NCI-H1930 (cell line): ENCODE measurements around the gene FHIT.
"Not testable (repeated sequence)": the region's sequence is repeated elsewhere in the genome, so short reads cannot be mapped to it uniquely, and the experiment has no call there.

Experiments used
- DNase-seq, 2 experiments: peaks; one replicate each; lab custom pipeline; 2025; lab: John Stamatoyannopoulos, UW

Gene FHIT

DNA sequence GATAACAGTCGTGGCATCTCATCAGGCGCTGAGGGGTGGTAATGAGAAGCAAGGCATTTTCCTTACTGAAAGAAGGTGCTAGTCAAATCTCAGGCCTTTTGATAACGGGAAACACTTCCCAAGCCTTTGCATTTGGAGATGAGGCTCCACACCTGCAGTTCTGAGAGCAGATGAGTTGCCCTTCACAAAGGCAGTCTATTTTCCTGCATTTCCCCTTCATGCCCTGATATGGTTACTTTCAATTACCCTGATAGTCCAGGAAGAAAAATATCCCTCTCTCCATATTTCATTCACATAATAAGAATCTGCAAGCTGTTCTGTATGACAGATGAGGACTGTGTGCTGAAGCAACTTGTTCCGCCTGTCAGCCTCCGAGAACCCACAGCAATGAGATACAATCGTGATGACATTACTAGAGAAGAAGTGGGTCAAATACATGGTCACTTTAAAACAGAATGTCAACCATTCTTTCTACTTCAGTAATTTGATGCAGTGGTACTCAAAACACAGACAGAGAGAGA lies 25.0 kb downstream of the FHIT start:
- DNase-seq = no peak

DNA sequence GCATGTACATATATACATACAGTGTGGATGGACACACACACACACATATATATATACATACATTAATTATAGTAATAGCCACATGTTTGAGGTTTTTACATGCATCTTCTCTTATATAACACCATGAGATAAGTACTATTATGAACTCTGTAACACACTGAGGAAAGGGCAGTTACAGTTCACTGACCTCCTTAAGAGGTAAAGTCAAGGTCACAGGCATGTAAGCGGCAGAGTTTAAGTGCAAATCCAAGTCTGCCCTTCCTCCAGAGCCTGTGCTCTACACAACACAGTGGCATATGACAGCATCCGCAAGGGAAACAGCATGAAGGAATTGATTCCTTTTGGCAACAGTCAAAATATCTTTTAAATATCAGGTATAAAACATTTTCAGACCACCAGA lies 26.4 kb downstream of the FHIT start:
- no peak for DNase-seq

DNA sequence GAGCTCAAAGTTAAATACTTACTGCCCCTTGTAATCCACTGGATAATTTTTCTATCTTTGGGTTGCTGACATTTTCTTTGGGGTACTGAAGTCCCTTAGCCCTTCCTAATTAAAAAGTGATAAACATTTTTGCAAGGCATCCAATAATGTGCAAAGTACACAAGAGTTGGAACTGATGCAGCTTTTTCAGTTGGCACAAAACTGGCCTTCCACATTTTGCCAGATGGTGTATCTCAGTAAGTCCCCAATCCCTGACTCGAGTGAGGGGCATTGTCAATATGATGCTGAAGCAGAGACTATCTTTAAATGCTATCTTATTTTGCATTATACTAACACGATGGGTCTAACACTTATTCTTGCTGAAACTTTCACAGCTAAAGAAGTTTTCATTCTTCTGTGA lies 27.8 kb downstream of the FHIT start:
- DNase-seq = no peak

DNA sequence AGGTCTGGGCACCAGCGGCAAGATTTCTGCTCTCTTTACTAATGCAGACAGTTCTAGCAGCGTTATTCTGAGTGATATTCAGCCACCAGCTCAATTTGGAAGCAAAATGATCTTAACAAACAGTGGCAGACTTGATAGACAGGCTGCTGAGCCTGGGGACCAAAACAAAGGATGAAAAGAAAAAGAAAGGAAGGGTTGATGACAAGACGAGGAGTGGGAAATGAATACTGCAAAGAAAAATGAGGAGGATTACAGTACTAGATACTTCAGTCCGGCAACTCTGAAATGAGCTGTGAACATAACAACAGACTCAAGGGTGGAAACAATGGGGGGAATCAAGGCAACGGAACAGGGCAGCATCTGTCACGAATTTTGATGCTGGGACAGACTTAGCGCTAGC lies 28.8 kb downstream of the FHIT start:
- no peak for DNase-seq

DNA sequence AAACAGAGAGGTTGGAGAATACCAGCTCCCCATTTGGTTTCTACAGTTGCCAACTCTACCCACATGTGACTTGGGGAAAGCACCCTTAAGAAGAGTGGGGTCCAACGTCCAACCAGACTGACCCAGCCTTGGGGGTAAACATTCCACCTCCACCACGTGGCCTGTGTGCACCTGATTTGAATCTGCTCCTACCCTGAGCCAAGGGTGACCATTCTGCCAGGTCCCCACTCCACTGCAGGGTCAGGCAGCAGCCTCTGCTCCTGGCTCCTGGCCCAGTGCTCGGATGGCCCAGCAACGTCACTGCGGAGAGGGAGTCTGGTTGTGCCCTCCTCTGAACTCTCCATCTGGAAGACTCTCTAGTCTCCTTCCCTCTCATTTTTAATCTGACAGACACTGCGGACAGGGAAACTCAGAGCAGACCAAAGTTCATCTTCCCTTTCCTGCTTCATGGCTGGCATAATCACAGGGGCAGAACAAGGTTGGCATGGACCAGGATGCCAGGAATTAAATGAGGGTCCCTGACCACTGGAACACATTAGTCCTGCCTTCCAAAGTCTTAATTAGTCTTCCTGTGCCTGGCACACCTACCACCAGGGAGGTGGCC lies 29.4 kb downstream of the FHIT start:
- DNase-seq = no peak

DNA sequence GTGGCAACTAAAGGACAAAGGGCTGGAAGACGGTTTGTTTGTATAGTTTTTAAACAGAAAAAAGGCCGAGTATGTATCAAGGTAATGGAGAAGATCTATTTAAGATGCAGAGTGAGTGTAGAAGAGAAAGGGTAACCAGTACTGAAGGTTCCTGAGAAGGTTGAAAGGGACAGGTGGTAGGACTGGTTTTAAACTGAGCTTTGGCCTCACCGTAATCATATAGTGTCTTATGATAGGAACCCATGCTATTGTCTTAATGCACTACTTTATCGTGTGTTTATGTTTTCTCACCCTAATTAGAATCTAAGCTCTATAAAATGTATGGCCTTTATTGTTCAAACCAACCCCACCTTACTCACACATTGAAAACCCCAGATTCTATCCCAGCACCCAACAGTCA lies 32.7 kb downstream of the FHIT start:
- DNase-seq = no peak

DNA sequence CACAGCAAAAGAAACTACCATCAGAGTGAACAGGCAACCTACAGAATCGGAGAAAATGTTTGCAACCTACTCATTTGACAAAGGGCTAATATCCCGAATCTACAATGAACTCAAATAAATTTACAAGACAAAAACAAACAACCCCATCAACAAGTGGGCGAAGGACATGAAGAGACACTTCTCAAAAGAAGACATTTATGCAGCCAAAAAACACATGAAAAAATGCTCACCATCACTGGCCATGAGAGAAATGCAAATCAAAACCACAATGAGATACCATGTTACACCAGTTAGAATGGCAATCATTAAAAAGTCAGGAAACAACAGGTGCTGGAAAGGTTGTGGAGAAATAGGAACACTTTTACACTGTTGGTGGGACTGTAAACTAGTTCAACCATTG lies 35.1 kb downstream of the FHIT start:
- not testable (repeated sequence) for DNase-seq

DNA sequence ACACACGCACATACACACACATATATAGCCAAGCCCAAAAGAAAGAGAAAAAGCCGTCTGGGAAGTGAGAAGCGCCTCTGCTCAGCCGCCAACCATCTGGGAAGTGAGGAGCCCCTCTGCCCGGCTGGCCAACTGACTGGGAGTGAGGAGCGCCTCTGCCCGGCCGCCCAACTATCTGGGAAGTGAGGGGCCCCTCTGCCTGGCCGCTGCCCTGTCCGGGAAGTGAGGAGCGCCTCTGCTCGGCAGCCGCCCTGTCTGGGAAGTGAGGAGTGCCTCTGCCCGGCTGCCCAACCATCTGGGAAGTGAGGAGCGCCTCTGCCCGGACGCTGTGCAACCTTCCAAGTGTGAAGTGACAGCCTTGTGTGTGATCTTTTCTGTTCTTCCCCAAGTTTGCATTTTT lies 49.2 kb downstream of the FHIT start:
- DNase-seq = no peak

DNA sequence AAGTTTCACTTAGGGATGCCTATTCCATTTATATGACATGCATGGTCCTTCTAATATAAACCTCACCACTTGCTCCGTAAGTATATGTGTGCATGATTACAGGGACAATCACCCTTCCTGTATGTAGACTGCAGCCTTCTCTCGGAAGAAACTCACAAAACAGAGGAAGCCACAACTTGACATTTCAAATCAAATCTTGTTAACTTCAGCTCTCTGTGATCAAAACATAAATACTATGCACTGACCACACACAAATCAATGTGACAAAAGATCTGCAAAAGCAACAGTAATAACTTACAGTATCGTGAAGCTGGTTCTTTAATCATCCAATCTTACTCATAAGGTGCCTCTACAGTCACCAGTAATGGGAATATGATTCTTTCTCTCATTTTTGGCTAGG lies 50.2 kb downstream of the FHIT start:
- DNase-seq = no peak

DNA sequence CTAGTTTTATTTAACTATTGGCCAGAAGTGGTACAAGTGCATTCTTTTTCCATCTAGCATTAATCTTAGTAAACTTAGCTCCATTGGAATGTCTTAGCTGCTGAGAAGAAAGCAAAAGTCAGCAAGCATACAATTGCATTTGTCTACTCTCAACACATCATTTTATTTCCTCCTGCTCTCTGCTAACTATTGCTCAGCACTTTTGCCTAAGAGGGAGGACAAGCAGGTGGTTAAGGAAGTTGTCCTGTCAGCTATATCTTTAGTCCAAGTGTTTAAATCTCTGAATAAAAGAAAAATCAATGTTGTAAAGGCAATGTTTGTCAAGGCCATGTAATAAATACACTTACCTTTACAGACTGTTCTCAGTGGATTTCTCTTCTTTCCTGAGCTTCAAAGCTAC lies 51.0 kb downstream of the FHIT start:
- DNase-seq = no peak

DNA sequence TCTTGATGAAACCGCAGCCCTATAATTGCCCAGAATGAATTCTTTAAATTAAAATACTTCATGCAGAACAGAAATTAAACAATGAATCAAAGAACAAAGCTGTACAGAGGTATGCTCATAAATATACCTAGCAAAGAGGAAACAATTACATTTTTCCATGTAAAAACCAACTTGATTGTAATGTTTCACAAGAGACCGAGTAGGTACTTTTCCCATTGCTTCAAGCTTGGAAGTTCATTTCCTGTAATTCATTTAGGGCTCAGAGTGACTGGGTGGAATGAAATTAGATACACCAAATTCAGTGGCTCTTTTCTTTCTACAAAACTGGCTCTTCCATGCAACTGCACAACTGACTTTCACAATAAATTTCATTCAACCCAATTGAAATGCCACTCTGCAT lies 51.4 kb downstream of the FHIT start:
- no peak for DNase-seq

DNA sequence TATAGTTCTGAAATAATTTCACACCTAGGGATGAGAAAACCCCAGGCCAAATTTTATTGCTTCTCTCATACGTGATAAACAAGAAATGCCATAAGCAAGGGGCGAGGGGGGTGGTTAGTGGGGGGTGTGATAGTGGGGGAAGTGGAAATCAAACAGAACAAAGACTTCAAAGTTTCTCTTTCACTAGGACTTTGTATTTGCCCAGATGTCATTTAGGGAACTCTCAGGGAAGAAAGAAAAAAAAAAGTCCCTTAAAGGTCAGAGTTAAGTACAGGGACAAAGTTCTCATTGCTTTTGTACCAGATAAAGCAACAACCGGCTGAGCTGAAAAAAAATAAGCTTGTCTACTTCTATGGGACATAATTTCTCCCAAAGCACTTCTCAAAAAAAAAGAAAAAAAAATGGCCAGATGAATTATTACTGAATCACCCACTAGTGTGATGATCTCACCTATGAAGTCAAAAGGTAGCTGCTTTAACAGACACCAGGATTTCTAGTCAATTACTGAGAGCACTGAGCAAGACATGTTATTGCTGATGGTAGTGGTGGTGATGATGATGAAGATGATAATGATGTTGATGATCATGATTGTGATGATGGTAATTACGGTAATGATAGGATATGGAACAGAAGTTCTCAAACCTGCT lies 56.2 kb downstream of the FHIT start:
- no peak for DNase-seq

DNA sequence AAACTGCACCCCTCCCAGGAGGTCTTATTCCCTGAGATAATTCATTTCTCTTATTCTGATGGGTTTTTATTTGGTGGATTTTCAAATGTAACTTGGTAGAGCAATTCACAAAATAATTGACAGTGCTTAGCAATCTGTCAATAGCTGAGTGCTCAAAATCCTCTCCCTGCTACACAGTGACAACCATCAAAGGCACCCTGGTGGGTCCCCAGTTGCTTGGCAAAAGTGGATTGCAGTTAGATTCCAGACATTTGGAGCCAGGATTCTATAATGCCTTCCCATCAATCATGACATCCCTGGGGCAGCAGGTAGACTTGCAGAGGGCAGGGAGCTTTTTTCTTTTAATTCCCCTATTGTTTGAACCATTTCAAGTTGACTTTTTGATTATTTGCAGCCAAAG lies 59.0 kb downstream of the FHIT start:
- no peak for DNase-seq

DNA sequence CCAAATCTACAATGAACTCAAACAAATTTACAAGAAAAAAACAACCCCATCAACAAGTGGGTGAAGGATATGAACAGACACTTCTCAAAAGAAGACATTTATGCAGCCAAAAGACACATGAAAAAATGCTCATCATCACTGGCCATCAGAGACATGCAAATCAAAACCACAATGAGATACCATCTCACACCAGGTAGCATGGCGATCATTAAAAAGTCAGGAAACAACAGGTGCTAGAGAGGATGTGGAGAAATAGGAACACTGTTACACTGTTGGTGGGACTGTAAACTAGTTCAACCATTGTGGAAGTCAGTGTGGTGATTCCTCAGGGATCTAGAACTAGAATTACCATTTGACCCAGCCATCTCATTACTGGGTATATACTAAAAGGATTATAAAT lies 61.0 kb downstream of the FHIT start:
- DNase-seq = not testable (repeated sequence)

DNA sequence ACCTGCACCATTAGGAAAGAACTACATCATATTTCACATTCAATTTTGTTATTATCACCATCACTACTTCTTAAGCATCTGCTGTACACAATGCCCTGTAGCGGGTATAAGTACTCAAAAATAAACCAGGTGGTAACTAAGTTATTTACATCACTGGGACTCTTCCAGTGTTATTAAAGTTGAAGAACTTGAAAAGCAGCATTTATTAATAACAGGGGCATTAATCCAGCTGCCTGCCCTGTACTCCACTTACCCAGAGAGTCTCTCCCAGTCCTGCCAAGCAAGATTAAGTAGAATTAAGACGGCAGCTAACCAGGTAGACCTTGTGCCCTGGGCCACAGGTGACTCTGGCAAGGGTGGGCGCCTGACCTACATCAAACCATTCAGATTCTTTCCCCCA lies 65.2 kb downstream of the FHIT start:
- no peak for DNase-seq

DNA sequence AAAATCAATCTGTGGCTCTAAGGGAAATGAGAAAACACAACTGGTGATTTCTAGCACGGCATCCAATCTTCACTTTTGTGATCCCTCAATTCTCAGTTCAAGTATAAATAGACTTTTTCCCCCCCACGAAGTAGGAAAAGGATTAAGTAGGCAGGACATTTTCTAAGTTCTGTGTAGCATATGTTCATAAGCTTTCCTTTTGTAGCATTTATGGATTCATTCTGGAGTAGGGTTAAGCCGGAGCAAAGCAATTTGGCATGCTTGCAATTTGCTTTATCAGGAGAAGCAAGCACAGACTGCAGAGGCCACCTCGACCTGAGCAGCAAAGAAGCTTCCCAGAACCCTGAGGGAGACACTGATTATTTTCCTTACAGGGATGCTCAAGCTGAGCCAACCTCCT lies 66.3 kb downstream of the FHIT start:
- no peak for DNase-seq

DNA sequence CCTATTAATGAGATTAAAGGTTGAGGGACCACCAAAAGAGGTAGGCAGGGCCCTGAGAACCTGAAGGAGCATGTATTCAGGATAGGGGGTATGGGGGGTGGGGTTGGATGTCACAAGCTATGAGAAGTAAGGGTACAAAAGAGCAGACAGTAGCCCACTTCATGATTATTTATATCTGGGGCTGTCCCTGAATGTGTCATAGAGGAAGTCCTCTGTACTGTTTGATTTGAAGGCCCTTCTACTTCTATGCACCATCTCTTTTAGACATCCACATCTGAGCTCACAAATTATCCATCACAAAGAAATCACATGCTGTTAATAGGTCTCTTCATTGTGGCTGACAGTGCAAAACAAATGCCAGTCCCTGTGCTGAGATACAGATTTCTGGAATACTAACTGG lies 68.6 kb downstream of the FHIT start:
- no peak for DNase-seq

DNA sequence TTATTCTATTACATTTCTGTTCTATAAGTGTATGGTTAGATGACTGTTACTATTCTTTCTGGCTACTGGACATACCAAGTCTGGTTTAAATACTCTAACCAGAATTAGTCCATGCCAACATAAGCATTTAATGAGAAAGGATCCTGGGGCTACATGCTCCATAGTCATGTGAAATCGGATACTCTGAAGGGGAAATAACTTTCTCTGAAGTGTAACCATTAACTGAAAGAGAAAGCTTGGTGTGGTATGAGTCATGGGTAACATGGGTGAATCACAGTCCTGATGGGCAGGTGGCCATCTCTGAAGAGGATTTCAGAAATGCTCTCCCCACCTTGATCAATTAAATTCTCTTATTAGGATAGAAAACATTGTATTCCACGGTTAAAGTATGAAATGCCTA lies 69.4 kb downstream of the FHIT start:
- DNase-seq = no peak

DNA sequence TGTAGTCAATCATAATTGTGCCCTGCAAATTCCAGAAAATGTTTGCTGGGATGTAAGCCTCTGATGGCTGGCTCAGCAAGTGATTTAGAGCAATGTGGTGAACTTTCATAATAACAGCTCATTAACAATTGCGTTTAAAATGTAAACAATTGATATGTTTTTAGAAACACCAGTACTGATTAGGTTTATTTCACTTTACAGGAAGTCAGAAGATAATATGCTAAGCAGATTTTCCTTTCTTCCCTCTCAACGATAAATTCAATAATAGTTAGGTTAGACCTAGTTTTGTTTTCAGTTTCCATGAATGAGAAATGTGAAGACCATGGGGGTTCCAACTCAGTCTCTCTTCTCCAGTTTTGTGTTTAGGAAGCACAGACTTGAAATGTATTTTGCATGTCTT lies 71.0 kb downstream of the FHIT start:
- no peak for DNase-seq

DNA sequence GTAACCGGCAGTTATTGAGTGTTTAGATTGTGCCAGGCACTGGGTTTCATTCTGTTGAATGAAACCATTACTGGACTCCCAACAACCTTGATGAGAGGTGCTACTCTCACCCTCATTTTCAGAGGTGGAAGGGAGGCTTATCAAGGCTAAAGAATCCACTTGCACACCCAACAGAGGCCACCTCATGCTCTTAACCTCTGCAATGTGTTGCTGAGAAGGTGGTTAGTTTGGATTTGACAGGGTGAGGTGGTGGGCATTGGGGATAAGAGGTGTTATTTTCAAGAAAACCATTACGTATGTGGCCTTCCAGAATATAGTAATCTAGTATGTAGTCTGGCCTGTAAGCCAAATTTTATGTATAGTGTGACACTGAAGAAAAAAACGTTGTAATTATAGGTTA lies 73.1 kb downstream of the FHIT start:
- DNase-seq = no peak

DNA sequence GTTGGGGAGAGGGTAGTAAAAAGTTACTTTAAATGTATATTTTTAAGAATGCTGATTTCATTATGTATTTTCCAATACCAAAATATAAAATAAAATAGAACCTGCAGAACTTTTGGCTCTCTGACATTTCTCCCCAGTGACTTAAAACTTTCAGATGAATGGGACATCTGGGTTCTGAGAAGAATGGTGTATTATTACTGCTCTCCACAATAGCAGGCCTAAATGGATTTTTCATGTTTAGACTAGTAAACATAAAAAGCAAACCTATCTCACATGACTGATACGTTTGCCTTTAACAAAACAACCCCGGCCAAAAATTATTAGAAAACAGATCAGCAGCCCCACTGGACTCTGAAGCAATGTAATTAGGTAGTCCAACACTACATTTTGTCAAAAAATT lies 73.8 kb downstream of the FHIT start:
- DNase-seq = no peak

DNA sequence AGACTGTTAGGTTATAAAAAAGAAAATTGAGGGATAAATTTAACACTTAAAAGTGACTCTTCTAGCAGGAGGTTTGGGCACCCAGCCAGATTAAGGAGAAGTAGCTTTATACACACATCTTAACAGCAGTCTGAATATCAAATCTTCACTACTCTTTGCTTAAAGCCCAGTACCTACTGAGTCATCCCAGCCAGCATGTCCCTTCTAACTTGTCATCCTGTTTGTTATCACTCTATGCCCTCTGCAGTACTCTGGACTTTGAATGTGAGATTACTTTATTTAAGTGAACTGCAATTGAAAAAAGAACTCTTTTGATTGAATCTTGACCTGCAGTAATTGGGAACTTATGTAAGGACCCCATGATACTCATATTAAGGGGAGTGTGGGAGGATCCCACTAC lies 77.6 kb downstream of the FHIT start:
- DNase-seq = no peak

DNA sequence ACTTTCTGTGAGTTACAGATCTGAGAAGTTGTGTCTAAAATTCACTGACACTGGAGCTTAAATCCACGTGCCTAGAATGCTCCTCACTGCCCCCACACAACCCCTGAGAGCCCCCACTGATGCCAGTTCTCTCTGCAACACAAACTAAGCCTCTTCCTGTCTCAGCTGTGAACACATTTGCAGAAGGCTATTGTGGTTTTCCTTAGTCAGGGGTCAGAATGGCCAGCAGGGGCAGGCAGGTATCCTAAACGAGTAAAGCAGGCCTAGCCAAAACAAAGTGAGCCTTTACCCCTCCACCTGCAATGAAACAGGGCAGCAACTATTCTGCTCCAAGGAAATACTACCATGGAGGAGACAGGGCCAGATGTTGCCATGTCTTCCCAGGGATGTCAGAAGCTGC lies 78.6 kb downstream of the FHIT start:
- DNase-seq = no peak

DNA sequence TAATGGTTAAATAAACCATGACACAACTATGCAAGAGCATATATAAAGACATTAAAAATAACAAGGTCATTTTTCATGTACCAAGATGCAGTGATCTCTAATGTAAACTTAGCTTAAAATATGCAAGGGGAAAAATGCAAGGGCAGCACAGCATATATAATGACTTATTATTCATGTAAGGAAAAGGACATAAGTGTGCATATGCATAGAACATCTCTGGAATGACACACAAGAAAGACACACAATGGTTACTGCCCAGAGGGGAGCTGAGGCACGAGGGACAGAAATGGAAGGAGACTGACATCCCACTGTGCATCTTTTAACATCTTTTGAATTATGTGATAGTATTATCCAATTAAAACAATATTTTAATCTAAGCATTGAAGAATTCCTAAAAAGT lies 79.0 kb downstream of the FHIT start:
- no peak for DNase-seq
